Astrocyte of the cerebellum (primary cell): ENCODE measurements around the gene RBM3.

ENCODE experiments used
- DNase-seq: peaks from one replicate; pipeline ENCODE4 v3.0.0-alpha.2; 2011; ENCODE audit warnings: low read depth
- H3K4me3 ChIP-seq: 2 replicates; pipeline ENCODE4 v1.5.1; 2011; ENCODE audit warnings: mild to moderate bottlenecking, low read depth, low read length, moderate library complexity
- in situ Hi-C: cut with HindIII; loops from 2 replicates; pipeline ENCODE4 v1.10.0; 2017; ENCODE audit warnings: low sequenced_read_pairs
- TF ChIP-seq, protein P1 (sequence below): IDR thresholded peaks from 2 replicates; pipeline ENCODE4 v1.5.1; 2012; ENCODE audit warnings: low read length, low read depth, moderate library complexity, mild to moderate bottlenecking; ENCODE audit errors: missing control alignments

The RBM3 gene

DNA sequence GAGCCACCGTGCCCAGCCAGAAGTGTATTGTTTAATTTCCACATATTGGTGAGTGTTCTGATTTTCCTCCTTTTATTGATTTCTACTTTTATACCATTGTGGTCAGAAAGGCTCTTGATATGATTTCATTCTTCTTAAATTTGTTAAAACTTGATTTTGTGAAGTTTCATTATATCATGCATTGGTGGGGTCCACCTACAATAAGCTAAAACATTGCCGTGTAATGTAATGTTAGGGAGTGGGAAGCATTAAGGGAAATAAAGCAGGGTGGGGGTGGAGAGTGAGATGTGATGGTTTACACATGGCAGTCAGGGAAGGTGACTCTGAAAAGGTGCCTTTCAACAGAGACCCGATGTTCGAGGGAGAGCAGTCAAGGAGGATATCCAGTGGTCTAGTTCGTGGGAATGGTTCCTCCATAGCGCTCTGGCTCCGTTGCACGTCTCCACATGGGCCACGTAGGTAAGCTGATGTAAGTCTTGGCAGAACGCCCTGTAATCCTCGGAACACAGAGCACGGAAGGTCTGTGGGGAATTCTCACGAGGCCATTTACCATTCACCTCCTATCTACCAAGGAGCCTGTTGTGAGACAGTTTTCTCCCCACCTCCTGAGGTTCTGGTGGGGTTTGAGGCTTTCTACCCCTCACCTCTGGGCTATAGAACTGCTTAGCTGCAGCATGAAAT, 15.3 kb downstream of the RBM3 start:
- H3K4me3 ChIP-seq = no peak overlapping the region
- TF ChIP-seq, protein P1, sequence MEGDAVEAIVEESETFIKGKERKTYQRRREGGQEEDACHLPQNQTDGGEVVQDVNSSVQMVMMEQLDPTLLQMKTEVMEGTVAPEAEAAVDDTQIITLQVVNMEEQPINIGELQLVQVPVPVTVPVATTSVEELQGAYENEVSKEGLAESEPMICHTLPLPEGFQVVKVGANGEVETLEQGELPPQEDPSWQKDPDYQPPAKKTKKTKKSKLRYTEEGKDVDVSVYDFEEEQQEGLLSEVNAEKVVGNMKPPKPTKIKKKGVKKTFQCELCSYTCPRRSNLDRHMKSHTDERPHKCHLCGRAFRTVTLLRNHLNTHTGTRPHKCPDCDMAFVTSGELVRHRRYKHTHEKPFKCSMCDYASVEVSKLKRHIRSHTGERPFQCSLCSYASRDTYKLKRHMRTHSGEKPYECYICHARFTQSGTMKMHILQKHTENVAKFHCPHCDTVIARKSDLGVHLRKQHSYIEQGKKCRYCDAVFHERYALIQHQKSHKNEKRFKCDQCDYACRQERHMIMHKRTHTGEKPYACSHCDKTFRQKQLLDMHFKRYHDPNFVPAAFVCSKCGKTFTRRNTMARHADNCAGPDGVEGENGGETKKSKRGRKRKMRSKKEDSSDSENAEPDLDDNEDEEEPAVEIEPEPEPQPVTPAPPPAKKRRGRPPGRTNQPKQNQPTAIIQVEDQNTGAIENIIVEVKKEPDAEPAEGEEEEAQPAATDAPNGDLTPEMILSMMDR = no peak
- in situ Hi-C loops = no loop called here
- DNase-seq = no peak

GRCh38 chrX:48590203-48591103, 16.2 kb downstream of the RBM3 start:
- in situ Hi-C loops = no loop called here

DNA sequence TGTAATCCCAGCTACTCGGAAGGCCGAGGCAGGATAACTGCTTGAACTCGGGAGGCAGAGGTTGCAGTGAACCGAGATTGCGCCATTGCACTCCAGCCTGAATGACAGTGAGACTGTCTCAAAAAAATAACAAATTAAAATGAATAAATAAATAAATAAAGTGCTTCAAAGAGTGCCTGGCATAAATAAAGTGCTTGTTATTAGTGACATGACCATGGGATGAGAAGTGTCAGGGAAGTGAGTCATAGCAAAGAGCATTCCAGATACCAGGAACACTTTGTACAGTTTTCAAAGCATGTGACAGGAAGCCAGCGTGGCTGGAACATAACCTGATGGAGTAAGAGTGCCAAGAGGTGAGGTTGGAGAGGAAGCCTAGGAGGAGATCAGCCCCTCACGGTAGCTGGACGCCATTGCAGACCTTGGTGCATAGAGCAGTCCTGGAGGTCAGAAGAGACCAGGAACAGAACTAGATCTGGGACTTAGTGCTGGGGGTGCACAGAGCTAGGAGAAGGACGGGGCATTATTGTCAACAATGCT, 17.0 kb downstream of the RBM3 start:
- no peak for DNase-seq
- in situ Hi-C loops = no loop called here
- TF ChIP-seq, protein P1 = no peak

More at GRCh38 chrX:48590203-48591103, 16.2 kb downstream of the RBM3 start:
- no peak overlapping the region for H3K4me3 ChIP-seq
- no peak for DNase-seq
- TF ChIP-seq, protein P1 = no peak

GRCh38 chrX:48592971-48593370, 18.7 kb downstream of the RBM3 start:
- TF ChIP-seq, protein P1 = no peak
- no peak for DNase-seq
- H3K4me3 ChIP-seq = no peak overlapping the region
- in situ Hi-C loops = no loop called here

More for the DNA sequence above, 17.0 kb downstream of the RBM3 start:
- no peak overlapping the region for H3K4me3 ChIP-seq

DNA sequence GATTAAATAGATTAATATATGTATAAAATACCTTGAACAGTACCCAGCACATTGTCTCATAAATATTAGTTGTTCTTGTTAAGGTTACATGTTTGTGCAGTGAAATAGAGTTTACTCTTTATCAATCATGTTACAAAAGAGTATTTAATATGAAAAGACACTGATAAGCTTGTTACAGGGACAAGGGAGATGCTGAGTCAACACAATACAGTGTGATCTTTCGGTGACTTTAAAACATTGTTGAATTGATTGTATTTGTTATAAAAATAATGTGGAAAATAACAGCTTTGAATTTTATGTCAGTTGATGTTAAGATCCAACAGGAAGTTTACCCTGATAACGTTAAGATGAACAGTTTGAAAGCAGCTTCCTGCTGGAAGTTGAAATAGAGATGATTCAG, 21.6 kb downstream of the RBM3 start:
- TF ChIP-seq, protein P1 = no peak
- in situ Hi-C loops = no loop called here

DNA sequence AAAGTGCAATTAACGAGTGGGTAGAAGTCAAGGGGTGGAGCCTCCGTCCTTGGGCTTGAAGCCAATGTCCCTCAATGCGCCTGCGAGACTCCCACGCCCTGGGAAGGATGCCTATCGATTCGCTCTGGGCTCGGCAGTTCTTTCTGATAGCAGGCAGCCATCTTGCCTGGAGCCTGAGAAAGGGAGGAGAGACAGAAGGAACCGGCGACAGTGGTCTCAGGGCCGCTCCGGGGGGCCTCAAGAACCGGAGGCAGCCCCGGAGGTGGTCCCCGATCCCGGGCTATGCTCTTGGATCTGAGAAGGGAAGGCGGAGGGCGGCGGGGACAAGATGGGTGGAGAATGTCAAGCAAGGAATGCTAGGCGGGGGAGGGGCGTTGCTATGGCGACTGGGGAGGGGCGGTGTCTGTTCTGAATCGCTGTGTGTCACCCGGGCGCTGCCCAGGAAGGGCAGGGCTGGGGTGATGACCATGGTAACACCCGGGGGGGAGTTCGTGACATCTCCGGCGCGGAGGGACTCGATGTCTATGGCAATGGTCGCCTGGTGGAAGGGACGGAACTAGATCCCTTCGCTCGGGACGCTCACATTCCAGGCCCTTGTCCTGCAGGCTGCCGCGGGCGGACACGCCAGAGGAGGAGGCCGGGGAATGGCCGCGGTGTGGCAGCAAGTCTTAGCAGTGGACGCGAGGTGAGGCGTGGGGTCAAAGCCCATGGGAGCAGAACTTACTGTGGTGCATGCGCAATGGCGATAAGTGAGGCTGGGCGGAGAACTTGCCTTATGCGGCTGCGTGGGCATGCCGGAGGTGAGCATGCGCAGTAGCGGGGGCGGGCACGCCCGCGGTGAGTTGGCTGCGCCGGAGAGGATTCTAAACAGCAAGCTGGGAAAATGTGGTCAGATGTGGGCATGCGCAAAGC, 23.3 kb downstream of the RBM3 start, which contains the start of gene WDR13:
WDR13 (plus strand) TSS at position 140 of the 912 bp plus-strand sequence; CDS start at position 645, 505 bp downstream.
- H3K4me3 ChIP-seq = peak within 1 kb of the TSS; percentile 61
- in situ Hi-C loops = no loop called here
- TF ChIP-seq, protein P1 = no peak
- peak; percentile 86 for DNase-seq

More for the DNA sequence above, 21.6 kb downstream of the RBM3 start:
- no peak overlapping the region for H3K4me3 ChIP-seq
- no peak for DNase-seq
